Activated gamma-delta T cell (primary cell): Measurements from ENCODE around the gene ATAD2B.
"Not testable (repeated sequence)": the region's sequence is repeated elsewhere in the genome, so short reads cannot be mapped to it uniquely, and the experiment has no call there.

Experiments
- DNase-seq: peaks from one replicate; lab custom pipeline; 2025; lab: John Stamatoyannopoulos, UW

ATAD2B gene

GRCh38 chr2:23746141-23746863, 180.6 kb downstream of the ATAD2B start:
- no peak for DNase-seq

GRCh38 chr2:23745726-23746105, 181.2 kb downstream of the ATAD2B start:
- DNase-seq, result no peak

GRCh38 chr2:23745068-23745725, 181.7 kb downstream of the ATAD2B start:
- no peak for DNase-seq

GRCh38 chr2:23736783-23737182, 190.1 kb downstream of the ATAD2B start:
- DNase-seq, result not testable (repeated sequence)

GRCh38 chr2:23734416-23734815, 192.5 kb downstream of the ATAD2B start:
- no peak for DNase-seq

- not testable (repeated sequence) for DNase-seq
These were observed 203.9 kb downstream of the ATAD2B start for GRCh38 chr2:23723029-23723428.

GRCh38 chr2:23722255-23722654, 204.7 kb downstream of the ATAD2B start:
- DNase-seq, result no peak

GRCh38 chr2:23721454-23721826, 205.5 kb downstream of the ATAD2B start:
- no peak for DNase-seq

GRCh38 chr2:23720705-23721453, 206.0 kb downstream of the ATAD2B start:
- no peak for DNase-seq

GRCh38 chr2:23719716-23720115, 207.2 kb downstream of the ATAD2B start:
- no peak for DNase-seq

GRCh38 chr2:23718931-23719700, 207.8 kb downstream of the ATAD2B start:
- DNase-seq, result no peak

- no peak for DNase-seq
These were observed 213.6 kb downstream of the ATAD2B start for GRCh38 chr2:23713351-23713750.

GRCh38 chr2:23712756-23713151, 214.2 kb downstream of the ATAD2B start:
- DNase-seq, result no peak

- no peak for DNase-seq
These were observed 214.8 kb downstream of the ATAD2B start for GRCh38 chr2:23711979-23712755.

- DNase-seq, result no peak
These were observed 217.6 kb downstream of the ATAD2B start for GRCh38 chr2:23709311-23709710.

GRCh38 chr2:23708771-23709170, 218.2 kb downstream of the ATAD2B start:
- DNase-seq, result no peak

GRCh38 chr2:23707096-23707495, 219.8 kb downstream of the ATAD2B start:
- no peak for DNase-seq

- DNase-seq, result no peak
These were observed 220.3 kb downstream of the ATAD2B start for GRCh38 chr2:23706613-23707078.

- no peak for DNase-seq
These were observed 220.9 kb downstream of the ATAD2B start for GRCh38 chr2:23705771-23706612.
